HS-27A (cell line): ENCODE data around the gene NUMA1.

Experiments
- DNase-seq: peaks from one replicate; pipeline ENCODE4 v3.0.0-alpha.2; 2012; ENCODE audit warnings: low read depth, missing footprints

The NUMA1 gene

DNA sequence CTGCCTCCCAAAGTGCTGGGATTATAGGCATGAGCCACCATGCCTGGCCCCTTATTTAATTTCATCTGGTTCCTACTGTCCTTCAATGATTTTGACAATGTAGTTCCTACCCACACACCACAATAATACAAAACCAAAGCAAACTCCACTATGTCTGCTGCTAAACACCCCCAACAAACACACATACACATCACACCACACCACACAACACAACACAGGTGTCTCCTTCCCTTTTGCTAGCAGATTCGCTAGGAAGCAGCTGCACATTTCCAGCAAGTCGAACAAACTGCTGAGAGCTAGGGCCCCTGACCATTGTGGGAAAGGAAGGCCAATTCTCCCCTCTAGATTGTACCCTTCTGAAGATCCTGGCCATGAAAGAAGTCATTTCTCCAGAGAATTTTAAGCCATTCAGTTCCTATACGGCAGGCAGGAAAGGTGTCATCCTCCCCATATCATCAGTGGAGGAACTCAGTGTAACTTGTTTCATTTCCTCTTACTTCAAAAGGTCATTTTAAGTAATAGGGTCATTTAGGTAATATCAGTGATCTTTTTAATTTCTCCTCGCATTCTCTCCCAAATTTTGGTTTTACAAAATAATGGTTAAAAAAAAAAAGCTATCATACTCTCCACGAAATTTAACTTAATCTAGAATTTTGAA, 18.5 kb downstream of the NUMA1 start:
- no peak for DNase-seq

DNA sequence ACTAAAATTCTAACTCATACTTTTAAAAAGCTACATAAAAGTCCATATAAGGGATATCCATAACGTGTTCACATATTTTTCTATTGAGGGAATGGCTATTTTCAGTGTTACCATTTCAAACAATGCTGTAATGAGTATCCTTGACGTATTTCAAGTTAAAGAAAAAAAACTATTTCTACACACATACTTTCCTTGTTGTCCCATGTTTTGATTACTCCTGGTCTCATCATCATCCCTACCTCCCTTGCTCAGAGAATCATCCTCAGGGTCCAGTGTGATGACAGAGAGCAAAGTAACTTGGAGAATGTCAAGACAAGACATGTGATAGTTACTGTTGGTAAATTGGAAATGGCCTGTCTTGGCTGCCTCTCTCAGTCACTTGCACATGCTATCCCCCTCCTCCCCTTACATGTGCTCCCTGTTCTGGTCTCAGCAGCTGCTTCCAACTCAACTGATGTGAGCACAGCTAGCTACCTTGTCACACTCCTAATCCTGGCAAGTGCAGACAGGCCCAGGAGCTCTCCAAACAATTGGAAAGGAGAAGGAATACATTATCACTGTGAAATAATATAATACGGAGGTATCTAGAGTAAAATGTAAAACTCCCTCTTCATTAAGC, 21.8 kb downstream of the NUMA1 start:
- no peak for DNase-seq

DNA sequence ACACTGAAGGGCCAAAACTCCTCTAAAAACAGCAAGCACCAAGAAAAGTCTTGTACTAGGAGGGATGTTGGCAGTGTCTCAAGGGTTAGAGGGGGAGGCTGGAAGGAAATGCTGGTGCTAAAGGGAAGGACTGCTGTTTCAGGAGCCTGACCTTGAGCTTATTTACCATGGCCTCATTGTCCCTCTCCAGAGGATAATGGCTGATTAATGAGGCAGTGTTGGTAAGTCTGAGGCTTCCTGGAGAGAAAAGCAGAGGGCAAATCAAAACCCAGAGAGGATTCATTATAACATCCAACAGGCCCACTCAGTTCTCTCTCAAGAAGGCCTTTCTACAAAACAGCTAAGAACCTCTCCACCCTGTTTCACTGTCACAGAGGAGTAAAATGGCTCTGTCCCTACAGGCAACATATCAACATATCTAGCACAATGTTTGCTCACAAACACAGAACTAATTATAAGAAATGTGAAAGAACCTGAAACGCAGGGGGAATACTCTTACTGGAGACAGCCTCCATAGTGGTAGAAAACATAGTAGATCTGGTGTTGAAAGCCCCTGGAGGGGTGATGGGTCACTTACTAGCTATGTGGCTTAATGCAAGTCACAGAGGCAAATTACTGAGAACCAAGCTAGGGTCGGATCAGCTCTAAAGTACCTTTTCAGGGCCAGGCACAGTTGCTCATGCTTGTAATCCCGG, 31.4 kb downstream of the NUMA1 start:
- no peak for DNase-seq

DNA sequence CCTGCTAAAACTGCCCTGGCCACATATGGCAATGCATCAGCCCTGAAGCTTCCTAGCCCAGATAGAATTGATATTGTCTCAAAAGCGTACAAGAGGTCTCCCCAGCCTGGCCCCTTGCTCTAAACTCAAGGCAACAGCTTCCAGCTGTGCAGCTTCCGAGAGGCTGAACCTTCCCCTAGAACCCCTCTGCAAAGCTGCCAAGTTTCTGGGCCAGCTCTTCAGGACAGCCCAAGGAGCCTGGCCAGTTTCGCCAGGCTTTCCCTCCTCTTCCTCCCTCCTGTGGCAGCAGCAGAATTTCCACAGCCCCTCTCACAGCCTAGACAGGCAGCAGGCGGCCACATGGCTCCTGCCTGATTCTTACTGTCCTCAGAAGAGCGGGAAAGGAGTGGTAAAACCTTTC, 34.5 kb downstream of the NUMA1 start:
- DNase-seq, result no peak

DNA sequence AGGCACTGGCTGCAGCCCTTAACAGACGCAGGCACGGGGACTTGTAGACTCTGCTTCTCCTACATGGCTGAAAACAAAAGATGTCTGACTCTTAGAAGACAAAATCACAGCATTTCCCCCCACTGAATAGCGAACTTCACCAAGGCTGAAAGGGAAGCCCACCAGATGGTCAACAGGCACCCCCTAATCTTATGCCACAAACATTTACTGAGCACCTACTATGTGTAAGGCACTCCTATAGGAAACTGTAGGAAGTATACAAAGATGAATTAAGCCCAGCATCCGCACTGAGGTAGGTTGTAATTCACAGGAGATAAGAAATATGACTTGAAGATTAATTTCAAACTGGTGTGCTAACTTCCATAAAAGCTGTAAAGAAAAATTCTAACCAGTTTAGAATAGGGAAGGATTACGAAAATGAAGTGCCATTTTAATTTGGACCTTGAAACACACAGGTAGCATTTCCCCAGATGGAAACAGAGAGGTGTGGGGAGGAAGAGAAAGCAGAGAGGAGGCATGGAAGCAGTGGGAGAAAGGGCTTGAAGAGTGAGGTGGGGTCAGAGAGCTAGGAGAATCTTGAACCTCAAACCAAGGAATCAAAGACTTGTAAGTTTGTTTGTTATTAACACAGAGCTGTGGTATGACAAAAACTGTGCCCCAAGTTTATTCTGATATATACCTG, 38.1 kb downstream of the NUMA1 start:
- no peak for DNase-seq

DNA sequence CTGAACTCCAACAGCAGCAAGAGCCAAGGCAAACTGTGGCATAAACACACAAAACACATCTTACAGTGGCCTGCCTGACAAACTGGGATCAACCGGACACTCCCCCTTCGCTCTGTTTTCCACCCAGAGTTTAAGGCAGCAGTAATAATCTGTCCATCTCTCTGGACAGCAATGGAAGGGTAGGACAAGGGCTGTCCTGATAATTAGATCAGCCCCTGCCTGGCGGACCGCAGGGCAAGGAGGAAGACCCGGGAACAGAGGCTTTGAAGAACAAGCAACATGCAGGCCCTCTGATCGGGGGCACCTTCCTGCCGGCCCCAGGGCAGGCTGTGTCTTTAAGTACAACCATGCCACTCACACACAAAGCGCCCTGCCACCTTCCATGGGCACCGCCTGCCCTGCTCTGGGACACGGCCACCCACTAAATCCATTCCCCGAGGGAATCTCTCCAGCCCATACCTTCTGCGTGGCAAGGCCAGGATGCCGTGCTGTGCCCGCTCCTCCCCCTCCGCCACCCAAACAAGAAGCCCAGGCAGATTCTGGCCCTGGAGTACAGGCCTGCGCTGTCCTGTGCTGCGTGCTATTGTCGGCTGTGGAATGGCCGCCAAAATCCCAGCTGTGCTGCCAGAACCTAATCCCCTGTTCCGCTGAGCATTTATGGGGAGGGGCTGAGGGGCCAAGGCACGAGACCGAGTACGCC, 38.8 kb downstream of the NUMA1 start:
- peak; percentile 41 for DNase-seq

DNA sequence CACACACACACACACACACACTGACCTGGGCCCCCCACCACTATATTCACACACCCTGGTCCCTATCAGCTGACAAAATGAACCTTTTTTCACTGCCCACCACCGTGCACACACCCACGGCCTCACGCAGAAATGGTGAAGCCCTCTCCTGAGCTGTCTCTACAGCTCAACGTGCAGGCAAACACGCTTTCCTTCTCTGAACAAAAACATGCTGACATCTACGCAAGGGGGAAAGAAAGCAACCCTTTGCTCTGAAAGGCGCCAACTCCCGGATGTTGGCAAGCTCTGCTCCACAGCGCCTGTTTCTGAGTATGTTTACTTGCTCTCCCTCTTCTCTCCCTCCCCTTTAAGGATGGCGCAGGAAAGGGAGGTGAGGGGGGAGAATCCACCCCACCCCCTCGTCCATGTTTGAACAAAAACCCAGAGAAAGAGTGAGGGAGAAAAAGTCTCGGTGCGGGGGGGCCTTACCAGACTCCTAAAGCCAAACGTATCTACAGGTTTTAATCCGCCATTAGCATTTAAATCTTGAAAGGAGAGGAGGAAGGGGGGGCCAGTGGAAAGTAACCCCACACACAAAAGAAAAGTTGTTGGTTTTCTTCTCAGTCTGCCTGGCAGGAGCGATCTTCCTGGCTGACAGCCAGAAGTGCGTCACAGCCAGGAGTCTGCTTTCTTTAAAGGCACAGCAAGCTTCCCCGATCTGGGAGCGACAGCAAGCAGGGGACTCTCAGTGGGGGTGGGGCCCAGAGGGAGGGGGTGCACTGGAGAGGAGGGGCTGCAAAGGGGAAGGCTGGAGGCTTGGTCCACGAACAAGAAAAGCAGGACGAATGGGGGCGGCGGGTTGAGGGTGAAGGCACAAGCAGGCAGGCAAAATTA, 39.6 kb downstream of the NUMA1 start:
- peak; percentile 88 for DNase-seq

DNA sequence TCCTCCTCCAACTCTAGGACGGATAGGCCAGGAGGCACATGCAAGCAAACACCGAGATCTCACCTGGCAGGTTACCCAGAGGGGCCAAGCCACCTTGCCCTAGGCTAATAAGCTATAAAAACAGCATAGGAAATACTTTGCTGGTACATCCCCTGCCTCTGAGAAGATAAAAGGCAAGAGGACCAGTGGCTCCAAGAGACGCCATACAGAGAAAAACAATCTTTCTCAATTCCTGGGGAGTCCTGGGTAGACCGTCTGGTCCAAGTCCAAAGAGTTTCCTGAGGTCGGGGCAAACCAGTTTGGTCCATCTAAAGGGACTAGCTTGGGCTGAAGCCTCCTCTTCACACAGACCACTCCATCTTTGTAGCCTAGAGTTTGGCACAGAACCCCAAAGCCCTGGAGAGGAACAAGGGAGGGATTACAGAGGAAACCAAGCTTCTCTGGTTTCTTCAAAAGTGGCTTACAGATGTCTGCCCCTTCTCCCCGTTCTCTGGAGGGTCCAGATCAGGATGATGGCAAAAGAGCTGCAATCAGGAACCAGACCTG, 40.4 kb downstream of the NUMA1 start:
- no peak for DNase-seq

DNA sequence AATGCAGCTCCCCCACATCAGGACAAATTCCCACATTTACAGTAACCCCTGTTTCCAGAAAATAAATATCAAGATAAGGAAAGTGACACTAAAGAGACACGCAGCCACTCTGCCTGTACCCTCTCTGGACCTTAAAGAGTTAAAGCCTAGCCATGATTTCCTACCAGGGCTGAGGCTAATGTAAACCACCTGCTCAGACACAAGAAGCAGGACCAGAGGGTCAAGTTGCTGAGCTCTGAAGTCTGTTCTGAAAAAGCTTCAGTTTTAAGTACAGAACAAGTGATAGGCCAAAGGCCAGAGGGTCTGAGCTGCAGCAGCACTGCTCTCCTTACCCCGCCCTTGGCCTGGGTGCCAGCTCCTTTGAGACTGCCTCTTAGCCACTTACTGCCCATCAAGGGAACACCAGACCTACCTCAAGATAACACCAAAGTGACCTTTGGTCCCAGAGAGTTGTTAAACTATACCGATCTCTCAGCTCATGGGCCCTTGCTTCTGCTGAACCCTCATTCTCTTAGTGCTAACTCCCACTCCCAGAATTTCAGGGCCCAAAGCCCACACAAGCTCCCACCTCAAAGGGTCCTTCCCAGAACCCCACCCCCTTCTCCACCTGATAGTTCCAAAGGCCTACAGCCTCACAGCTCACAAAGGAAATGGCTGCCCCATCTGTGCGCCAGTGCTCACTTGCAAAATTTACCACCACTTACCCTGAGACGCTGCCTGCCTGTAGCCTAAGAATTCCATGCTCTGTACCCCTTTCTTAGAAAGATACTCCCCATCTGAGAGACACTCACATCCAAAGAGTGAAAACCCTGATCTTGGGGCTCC, 41.1 kb downstream of the NUMA1 start:
- no peak for DNase-seq

DNA sequence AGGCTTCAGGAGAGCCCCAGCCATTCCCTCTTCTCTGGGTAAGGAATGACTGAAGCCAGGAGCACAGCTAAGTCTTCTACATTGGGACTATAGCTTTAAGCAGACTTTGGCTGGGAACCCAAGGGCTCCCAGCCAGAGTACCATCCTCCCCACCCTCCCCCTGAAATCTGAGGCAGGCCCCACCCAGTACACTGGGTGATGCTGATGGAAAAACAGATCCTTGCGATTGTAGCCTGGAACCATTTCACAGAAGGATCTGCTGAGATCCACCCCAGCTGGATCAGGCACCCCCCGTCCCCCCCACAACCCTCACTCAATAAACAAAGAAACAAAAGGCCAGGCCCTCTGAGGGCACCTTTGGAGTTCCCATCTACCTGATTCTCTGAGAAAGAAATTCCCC, 41.9 kb downstream of the NUMA1 start:
- DNase-seq, result no peak

DNA sequence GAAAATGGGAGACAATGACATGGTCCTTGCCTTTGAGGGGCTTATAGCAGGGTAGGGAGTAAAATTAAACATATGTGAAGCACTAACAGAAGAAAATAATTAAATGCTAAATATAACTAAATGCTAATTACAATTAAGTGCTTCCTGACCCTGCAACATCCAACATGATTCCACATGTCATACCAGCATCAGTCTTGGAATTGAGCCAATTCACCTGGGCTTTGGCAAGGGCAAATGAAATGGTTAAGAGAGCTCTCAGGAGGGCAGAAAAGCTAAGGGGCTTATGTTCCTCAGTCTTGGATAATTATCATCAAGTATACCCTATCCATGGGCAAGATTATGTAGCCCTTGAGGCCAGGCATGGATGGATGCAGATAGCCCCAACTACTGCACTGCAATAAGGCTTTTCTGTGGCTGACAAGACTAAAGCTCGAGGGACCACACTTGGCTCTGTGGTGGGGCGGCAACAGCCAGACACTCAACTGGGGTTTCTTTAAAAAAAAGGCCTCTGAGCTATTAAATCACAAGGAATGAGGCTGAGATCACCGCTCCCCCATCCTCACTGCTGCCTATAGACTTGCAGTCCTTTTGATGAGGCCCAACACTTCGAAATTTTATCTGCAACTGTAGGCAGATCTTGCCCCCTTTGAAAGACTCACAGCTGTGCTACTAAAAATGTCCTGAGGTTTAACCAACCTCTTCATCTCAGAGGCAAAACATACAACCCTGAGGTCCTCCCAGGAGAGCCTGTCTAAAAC, 42.6 kb downstream of the NUMA1 start:
- DNase-seq, result no peak

DNA sequence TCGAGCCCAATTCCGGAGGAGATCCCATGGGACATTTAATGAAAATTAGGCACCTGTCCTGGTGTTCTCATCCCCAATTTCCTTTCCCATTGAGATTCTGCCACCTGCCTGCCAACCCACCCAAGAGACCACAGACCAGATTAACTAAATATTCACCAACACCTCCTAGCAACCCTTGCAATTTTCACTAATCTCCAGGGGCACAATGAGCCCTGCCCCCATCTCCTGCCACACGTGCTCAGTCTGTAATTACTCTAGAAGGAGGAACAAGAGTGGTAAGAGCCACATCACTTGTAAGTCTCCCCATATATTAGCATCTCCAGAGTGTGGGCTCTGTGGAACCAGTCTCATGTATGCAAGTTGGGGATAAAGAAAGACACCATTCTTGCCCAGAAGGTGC, 43.7 kb downstream of the NUMA1 start:
- no peak for DNase-seq

DNA sequence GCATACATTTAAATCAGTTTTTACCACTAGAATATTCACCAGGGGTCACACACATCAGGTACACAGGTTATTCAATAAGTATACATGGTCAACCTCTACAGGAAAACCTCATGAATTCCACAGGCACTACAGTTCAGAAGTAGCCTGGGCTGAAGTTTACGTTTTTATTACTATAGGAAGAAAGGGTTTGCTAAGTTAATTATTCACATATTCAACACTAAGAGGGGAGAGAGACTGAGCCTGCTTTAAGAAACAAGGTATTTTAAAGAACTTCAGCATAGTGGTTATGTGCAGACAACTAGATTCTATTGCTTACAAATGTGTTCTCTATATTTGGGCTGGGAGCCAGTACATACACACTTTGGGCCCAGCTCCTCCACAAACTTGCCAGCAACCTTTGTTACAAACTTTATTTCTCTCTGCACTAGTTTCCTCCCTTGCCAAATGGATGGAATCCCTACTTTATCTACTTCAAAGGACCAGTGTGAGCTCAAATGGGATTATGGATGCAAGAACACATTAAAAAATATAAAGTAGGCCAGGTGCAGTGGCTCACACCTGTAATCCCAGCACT, 49.8 kb downstream of the NUMA1 start:
- DNase-seq, result no peak

DNA sequence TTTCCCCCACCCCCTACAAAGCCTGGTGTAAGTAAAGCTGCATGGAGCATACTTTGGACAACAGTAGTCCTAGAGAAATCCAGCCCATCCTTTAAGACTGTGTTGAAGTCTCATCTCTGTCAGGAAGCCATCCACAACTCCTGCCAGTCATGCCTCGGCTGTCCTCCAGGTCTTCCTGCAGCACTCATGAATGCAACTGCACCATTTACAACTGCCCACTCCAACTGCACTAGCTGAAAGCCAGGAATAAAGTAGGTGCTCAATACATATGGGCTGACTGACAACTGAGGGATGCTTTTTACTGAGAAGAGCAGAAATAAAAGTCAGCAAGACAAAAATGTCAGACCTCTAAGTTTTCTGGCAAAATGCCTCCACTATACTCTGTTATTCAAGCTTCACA, 54.3 kb downstream of the NUMA1 start:
- no peak for DNase-seq

DNA sequence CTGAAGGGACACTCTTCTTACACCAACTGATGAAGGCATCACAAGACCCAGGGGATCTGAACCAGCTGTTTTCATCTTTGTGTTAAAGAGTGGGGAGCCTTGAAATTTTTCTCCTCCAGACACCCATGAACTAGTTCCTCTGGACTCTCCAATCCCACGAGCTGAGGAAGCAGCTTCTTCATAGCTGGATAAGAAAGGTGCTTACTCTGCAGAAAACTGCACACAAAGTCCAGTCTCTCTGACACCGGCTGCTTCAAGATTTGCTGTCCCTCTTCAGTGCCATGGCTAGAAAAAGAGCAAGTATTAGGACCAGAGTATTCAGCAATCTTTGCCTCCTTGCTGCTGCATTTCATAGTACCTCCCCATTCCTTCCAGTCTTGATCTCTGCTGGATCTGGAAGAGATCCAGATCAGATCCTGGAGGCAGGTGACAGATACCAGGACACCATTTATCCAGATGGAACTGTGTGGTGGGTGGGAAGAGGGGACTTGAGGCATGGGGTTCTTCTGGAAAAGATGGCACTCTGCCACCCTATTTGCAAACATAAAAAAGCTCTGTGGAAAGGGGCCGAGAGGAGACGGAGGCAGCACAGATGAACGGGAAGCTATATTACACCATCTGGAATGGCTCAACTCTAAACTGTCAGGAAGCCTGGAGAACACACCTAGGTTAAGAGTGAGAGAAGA, 56.1 kb downstream of the NUMA1 start:
- no peak for DNase-seq

DNA sequence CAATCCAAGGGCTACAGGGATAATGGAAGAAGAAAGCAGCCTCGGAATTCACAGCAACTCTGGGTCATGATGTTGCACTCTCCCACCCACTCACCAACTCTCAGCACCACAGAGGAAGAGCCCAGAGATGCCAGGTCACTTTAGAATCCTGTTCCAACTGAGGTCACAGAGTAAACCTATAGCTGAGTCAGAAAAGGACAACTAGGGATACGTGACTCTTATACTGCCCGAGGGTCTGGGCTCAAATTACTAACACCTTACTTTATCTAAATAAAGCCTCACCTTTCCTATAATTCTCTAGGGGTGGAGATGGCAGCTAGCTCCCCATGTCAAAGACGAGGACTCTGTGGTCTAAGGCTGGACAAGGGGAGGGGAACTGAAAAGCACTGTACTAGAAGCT, 57.0 kb downstream of the NUMA1 start:
- DNase-seq, result no peak

DNA sequence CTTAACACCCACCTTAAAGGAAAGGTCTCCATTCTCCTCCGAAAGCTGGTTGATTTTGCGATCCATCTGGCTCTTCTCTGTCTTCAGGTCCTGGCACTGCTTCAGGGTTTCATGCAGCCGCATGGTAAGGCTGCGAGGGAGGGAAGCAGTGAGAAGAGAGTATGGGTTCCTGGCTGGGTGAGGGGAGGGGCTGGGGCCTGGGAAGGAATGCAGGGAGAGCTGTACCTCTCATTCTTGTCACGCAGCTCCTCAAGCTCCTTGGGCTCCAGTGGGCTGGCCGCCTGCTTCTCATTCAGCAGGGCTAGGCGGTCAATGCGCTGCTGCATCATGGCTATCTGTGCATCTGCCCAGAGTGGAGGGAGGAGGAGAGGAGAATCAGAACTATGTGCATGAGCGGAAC, 62.2 kb downstream of the NUMA1 start:
- no peak for DNase-seq

DNA sequence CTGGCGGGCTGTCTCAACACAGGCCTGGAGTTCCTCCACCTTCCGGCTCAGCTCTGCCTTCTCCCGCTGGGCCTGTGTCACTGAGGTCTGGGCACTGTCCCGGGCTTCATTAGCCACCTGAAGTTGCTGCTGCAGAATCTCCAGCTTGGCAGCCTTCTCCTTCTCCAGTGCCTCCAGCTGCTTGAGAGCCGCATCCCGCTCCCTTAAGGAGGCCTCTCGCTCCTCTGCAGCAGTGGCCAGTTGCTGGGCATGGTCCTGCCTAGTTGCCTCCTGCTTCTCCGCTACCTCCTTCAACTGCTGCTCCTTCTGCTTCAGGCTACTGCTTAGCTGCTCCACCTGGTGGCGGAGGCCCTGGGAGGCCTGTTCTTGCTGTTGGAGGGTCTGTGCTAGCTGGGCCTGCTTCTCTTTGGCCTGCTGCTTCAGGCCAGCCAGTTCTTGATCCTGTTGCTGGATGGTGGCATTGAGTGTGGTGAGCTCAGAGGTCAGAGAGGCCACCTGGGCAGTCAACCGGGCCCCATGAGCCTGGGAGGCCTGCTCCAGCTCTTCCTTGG, 64.8 kb downstream of the NUMA1 start:
- DNase-seq, result no peak
